Aorta (tissue), 5 donors: Measurements from ENCODE around the gene AGBL4. TPM values are rescaled to one million over a fixed set of nuclear protein-coding genes. Genes with fewer than 3 reads are reported as not detected.

Source experiments
- ATAC-seq: fragments of 200-7000 bp; cut with Tn5 transposase; one replicate; pipeline ENCODE4 v1.9.1; 2022; ENCODE audit warnings: moderate library complexity; ENCODE audit not compliant: low FRiP score
- DNase-seq, 2 donors: peaks; one replicate each; pipeline ENCODE4 v3.0.0-alpha.2; 2020
- H3K27ac ChIP-seq, 2 donors: one replicate each; pipeline ENCODE4 v1.5.1; 2013; ENCODE audit warnings: low read length in 2 of 2, mild to moderate bottlenecking in 2 of 2, moderate library complexity in 2 of 2, control low read depth in 1 of 2, inconsistent platforms in 1 of 2, low read depth in 1 of 2
- H3K27me3 ChIP-seq, 2 donors: one replicate each; pipeline ENCODE4 v1.6.1; 2013; ENCODE audit warnings: control low read depth in 1 of 2, low read length in 1 of 2, mild to moderate bottlenecking in 1 of 2, moderate library complexity in 1 of 2; ENCODE audit not compliant: insufficient read depth in 2 of 2, control insufficient read depth in 1 of 2
- H3K36me3 ChIP-seq, 2 donors: one replicate each; pipeline ENCODE4 v1.6.1; 2013; ENCODE audit warnings: control low read depth in 1 of 2, low read length in 1 of 2, mild to moderate bottlenecking in 1 of 2; ENCODE audit not compliant: insufficient read depth in 2 of 2, control insufficient read depth in 1 of 2
- H3K4me1 ChIP-seq, 2 donors: one replicate each; pipeline ENCODE4 v1.6.1; 2013; ENCODE audit warnings: low read length in 2 of 2, control low read depth in 1 of 2, mild to moderate bottlenecking in 1 of 2, moderate library complexity in 1 of 2; ENCODE audit not compliant: insufficient read depth in 2 of 2, control insufficient read depth in 1 of 2
- H3K4me3 ChIP-seq, 2 donors: one replicate each; pipeline ENCODE4 v1.5.1; 2013; ENCODE audit warnings: low read length in 2 of 2, control low read depth in 1 of 2, mild to moderate bottlenecking in 1 of 2
- H3K9me3 ChIP-seq: one replicate; pipeline ENCODE4 v1.6.1; 2013; ENCODE audit warnings: mild to moderate bottlenecking, low read length; ENCODE audit not compliant: control insufficient read depth
- WGBS, 2 donors: extraction: QIAGEN DNeasy Blood & Tissue Kit; methylation state at CpG; one replicate each; pipeline ENCODE4 v1.1.7; 2013; 5-methylcytosine and 5-hydroxymethylcytosine counted together
- intact Hi-C, 2 donors: fragments of 100-400 bp; cut with DNase I; formaldehyde crosslinking; loops; one replicate each; pipeline versions ENCODE4 v1.14.2 to v1.15.0; 2022
- polyA plus RNA-seq, 2 donors: library from polyadenylated mRNA; stranded (reverse); fragments of 200-250 nt; gene quantifications; one replicate each; pipeline ENCODE4 v1.2.3, GENCODE V29; 2013
- total RNA-seq, 2 donors: library from RNA; stranded (reverse); fragmentation: NEBNext Ultra II Directional; extraction: Animal tissue kit (Norgen Biotek cat#: 25700); gene quantifications; one replicate each; pipeline ENCODE4 v1.2.1, GENCODE V29; 2021
- donor health status: healthy with polysubstance abuse.
- donor health status: Bipolar disorder and iron deficiency.
- donor health status: DM: no; HTN: no; CAD: no.
- donor health status: DM: no; HTN: no; CAD: no.
- donor health status: DM: yes; HTN: yes; CAD: no.

Gene AGBL4
- total and polyA plus RNA-seq, 4 donors = 0.18 TPM; not detected in 3

DNA sequence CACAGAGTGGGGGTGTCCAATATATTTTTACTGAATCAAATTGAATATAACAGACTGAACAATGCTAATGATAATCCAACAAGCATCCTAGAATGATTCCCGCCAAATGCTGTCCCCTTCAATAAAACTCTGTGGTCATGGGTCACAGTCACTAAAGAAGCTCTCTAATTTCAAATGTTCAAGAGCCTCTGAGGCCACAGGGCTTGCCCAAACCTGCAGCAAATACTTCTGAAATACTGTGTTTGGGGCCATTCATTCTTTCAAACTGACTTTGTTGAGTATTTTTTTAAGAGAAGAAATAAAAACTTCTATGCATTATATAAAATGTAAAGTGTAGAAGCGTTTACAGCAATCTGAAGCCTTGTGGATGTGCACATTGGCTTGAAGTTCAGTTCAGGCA is 1239.5 kb downstream of the AGBL4 start:
- ATAC-seq = no peak
- intact Hi-C loops = no loop called here
- WGBS, 2 donors = 93 to 97% methylated on average over 2 of the region's 2 CpGs

DNA sequence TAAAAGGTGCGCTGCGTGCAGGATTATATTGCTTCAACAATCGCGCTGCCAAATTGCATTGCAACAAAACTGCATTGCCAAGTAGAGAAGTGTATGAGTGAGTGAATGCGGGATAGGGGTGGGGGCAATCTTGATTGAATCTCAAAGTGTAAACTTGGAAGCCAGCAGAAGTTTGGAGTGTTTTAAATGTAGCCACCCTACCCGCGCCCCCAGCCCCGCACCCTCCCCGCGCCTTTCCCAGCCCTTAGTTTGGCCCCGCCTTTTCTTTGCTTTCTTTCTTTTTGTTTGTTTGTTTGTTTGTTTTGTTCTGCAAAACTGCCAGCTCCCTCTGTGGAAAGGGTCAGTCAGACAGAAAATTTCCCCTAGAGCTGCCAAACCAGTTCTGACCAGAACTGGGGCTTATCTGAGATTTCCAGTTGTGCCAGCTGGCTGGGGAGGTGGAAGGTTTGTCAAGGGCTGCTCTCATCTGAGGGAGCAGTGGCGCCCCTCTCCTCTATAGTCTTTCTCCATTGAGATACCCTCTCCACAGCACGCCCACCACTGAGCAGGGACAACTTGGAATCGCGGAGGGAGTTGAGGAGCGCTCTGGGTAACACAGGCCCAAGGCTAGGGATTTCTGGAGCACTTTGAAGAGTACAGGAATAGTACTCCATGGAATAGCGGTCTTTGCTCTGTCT is 1246.4 kb downstream of the AGBL4 start:
- peak overlapping the region in 1 of 2 donors; percentile 17 for H3K27ac ChIP-seq
- H3K36me3 ChIP-seq = no peaks in the 10 kb centered on the region
- H3K4me3 ChIP-seq = peak overlapping the region; percentile 96 to 97
- no peak for DNase-seq
- no peaks in the 10 kb centered on the region for H3K9me3 ChIP-seq
- no peak for ATAC-seq
- intact Hi-C loops = loop anchor here in 1 of 2 donors (5.0 kb wide), 2 partner anchors 35 to 95 kb away; no protein-coding TSS in a partner anchor
- 1 to 4% methylated on average over 17 of the region's 17 CpGs for WGBS, 2 donors
- no peaks in the 10 kb centered on the region for H3K27me3 ChIP-seq
- peaks cover 1 to 8% of the 10 kb centered on the region in 2 donors for H3K4me1 ChIP-seq

More for the DNA sequence above, 1239.5 kb downstream of the AGBL4 start:
- DNase-seq = no peak
- Histone ChIP-seq H3K27ac (no peak overlapping the region), H3K27me3 (no peaks in the 10 kb centered on the region), H3K4me3 (no peak overlapping the region), H3K4me1 (no peaks in the 10 kb centered on the region), H3K36me3 (no peaks in the 10 kb centered on the region), H3K9me3 (no peaks in the 10 kb centered on the region)

DNA sequence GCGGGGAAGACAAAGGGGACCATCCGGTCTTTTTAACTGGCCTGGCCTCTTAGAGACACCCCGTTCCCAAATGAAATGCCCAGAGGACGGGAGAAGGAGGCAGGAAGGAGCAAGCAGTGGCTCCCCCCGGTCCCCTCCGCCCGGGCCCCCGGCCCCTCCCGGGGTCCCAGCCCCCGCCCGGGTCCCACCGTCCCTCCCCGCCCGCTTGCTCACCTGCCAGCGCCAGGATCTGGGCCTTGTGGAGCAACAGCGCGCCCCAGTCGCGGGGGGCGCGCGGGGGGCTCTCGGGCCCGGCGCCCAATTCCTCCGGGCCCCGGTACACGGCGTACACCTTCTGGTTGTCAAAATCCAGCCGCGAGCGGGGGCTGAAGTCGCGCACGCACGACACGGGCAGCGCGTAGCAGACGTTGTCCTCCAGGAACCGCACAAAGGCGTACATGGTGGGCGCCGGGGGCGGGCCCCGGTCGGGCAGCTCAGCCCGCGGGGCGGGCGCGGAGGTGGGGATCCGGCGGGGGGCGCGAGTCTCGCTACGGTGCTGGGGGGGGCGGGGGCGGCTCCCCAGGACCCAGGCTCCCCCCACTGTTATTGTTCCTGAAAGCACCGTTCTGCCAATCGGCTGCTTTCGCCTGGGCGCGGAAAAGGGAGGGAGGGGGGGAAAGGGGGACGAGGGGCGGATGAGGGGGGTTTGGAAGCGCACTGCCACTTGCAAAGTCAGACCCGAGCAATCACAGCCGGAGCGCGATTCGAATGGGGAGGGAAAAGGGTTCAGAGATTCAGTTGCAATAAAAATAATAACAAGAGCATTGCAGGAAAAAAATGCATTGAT is 1247.1 kb downstream of the AGBL4 start, which contains the start of gene BEND5:
Gene BEND5, minus strand, starts transcription at position 499 of the 826 bp plus-strand sequence. Its CDS starts 60 bp downstream, at position 439.
- peak; percentile 66 to 86 for DNase-seq
- Histone ChIP-seq H3K27me3 (no peaks in the 10 kb centered on the region), H3K4me3 (peak within 1 kb of the TSS; percentile 96 to 97), H3K4me1 (peaks cover 1 to 15% of the 10 kb centered on the region in 2 donors), H3K9me3 (no peaks in the 10 kb centered on the region), H3K36me3 (no peaks in the 10 kb centered on the region), H3K27ac (peak within 1 kb of the TSS; percentile 86 to 96)
- intact Hi-C loops = loop anchor here in 1 of 2 donors (5.0 kb wide), 2 partner anchors 34 to 94 kb away; no protein-coding TSS in a partner anchor
- 0 to 1% methylated on average over 47 to 73 of the region's 73 CpGs for WGBS, 2 donors
- ATAC-seq = peak; percentile 78

DNA sequence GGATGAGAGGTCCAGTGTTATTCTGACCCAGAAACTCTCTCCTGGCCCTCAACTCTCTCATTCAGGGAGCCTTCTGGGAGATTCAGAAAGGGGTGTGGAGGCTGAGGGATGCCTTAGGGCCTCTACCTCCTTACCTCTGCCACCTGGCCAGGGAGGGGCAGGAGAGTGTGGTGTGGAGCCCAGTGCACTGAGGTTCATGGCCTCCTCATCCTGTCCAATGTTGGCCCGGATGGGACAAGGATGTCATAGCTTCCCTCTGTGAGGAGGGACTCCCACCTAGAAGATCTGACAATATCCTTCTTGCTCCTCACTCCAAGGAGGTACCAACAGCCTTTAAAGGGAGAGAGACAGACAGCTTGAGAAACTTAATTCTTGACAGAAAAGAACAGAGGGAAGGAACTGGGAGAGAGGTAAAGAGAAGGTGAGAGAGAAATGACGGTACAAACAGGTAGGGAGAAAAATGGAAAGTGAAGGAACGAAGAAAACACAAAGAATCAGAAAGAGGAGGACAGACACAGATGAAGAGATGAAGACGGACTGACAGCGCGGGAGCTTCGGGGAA is 1247.8 kb downstream of the AGBL4 start:
- Histone ChIP-seq H3K4me1 (peaks cover 1 to 18% of the 10 kb centered on the region in 2 donors), H3K4me3 (peak overlapping the region; percentile 96 to 97), H3K9me3 (no peaks in the 10 kb centered on the region), H3K27ac (peak overlapping the region in 1 of 2 donors; percentile 20), H3K27me3 (no peaks in the 10 kb centered on the region), H3K36me3 (no peaks in the 10 kb centered on the region)
- WGBS, 2 donors = 1 to 2% methylated on average over 7 of the region's 7 CpGs
- DNase-seq = no peak
- intact Hi-C loops = loop anchor here in 1 of 2 donors (5.0 kb wide), 2 partner anchors 34 to 94 kb away; no protein-coding TSS in a partner anchor
- ATAC-seq = peak; percentile 17

DNA sequence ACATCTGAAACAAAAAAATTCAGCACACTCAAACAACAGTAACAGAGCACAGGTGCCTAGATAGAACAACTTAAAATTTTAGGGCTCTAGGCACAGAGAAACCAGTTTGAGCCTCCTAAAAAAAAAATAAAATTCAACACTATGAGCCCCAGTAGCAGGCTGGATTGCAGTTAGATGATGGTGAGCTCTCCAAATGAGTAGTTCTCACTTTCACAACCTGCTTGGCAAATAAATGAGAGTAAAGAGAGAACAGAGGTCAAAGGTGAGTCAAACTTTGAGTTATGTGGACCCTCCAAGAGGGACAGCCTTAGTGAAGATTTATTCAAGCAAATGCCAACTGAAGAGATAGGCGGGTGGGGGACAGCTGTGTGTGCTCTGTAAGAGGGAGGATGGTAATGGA is 1250.6 kb downstream of the AGBL4 start:
- intact Hi-C loops = no loop called here
- 70 to 74% methylated on average over 1 of the region's 1 CpG for WGBS, 2 donors

DNA sequence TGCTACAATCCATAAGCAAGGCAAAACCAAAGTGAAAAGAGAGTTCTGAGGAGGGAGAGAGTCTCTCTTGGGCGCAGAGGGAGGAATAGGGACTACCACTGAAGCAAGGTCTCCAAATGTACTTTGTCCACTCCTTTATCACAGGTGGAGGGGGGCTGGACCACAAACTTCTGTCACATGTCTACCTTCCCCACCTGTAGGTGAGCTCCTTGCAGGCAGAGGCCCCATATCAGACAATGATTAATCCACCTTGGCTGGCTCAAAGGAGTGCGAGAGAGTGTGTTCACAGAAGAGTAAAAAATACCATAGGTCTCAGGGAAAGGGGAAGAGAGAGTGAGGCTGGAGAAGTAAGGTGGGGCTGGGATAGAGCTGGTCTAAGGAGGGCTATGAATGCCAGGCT is 1251.5 kb downstream of the AGBL4 start:
- no peak for DNase-seq
- intact Hi-C loops = no loop called here
- no peak for ATAC-seq
- peaks cover 6 to 27% of the 10 kb centered on the region in 2 donors for H3K4me1 ChIP-seq
- WGBS, 2 donors = 72 to 87% methylated on average over 2 of the region's 2 CpGs
- H3K36me3 ChIP-seq = peaks cover 0 to under 1% of the 10 kb centered on the region in 2 donors
- no peak overlapping the region for H3K4me3 ChIP-seq
- H3K9me3 ChIP-seq = no peaks in the 10 kb centered on the region
- no peaks in the 10 kb centered on the region for H3K27me3 ChIP-seq
- H3K27ac ChIP-seq = peak overlapping the region; percentile 26 to 61

More for the DNA sequence above, 1250.6 kb downstream of the AGBL4 start:
- Histone ChIP-seq H3K4me3 (no peak overlapping the region), H3K36me3 (no peaks in the 10 kb centered on the region), H3K27ac (peak overlapping the region; percentile 7 to 51), H3K27me3 (no peaks in the 10 kb centered on the region), H3K9me3 (no peaks in the 10 kb centered on the region), H3K4me1 (peaks cover 6 to 27% of the 10 kb centered on the region in 2 donors)
- no peak for ATAC-seq
- no peak for DNase-seq

DNA sequence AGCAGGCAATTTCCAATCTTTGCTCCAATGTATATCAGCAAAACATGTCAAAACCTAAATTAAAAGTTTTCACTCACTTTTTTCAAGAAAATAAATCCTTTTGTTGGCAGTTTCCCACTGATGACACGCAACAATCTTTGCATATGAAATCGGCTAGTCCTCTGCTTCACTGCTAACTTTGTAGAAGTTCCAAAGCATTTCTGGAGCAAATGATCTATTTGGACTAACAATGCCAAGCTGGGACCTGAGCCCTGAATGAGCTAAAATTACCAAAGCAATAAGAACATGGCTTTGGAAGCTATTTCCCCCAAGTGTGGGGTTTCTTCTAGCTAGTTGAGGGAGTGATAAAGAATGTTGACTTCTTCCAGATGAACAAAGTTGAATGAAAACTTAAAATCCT is 1252.2 kb downstream of the AGBL4 start:
- no peak overlapping the region for H3K4me3 ChIP-seq
- 5 to 12% methylated on average over 2 of the region's 2 CpGs for WGBS, 2 donors
- H3K4me1 ChIP-seq = peaks cover 6 to 29% of the 10 kb centered on the region in 2 donors
- DNase-seq (no peak), ATAC-seq (no peak)
- peaks cover 0 to 3% of the 10 kb centered on the region in 2 donors for H3K36me3 ChIP-seq
- H3K27me3 ChIP-seq = no peaks in the 10 kb centered on the region
- no peaks in the 10 kb centered on the region for H3K9me3 ChIP-seq
- peak overlapping the region in 1 of 2 donors; percentile 61 for H3K27ac ChIP-seq
- intact Hi-C loops = no loop called here

DNA sequence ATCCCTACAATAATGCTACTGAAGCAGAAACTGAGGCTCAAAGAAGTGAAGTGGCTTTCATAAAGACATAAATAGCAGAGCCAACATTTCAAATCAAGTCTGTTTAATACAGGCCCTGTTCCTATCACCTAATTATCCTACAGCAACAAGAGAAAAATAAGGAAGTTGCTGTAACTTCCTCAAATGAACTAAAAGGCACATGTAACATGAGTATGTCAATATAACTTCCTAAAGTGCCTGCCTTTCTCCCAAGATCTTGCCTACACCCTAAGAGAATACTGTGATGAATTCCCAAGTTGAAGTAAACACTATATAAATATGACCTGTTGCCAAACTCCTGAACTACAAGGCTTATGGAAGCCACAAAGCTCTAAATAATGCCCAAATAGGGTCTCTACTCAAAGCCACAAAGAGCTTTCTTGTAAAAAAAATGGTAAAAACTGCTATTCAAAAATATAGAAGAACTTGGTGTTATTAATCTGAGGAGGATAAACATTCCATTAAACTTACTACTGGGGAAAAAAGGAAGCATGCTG is 1255.7 kb downstream of the AGBL4 start:
- H3K4me1 ChIP-seq = peaks cover 8 to 29% of the 10 kb centered on the region in 2 donors
- H3K27me3 ChIP-seq = no peaks in the 10 kb centered on the region
- intact Hi-C loops = no loop called here
- ATAC-seq (no peak), DNase-seq (no peak)
- no peak overlapping the region for H3K27ac ChIP-seq
- H3K9me3 ChIP-seq = no peaks in the 10 kb centered on the region
- peaks cover 0 to 3% of the 10 kb centered on the region in 2 donors for H3K36me3 ChIP-seq
- no peak overlapping the region for H3K4me3 ChIP-seq
